HepG2 (cell line): ENCODE results near the gene IKBKE. TPM values are rescaled to one million over a fixed set of nuclear protein-coding genes. Genes with fewer than 3 reads are reported as not detected.

ENCODE experiments used
- CEBPB ChIP-seq: IDR thresholded peaks from 2 replicates; pipeline ENCODE4 v1.6.1; 2011; ENCODE audit warnings: low read depth, low read length, improper control_type of control experiment, borderline replicate concordance
- CEBPG ChIP-seq: IDR thresholded peaks from 2 replicates; pipeline ENCODE4 v1.6.1; 2016
- GTF3A ChIP-seq: sonication (generic); formaldehyde crosslinking; conservative IDR thresholded peaks from 2 replicates; pipeline ENCODE4 v1.4.0; 2020; ENCODE audit warnings: mild to moderate bottlenecking, missing genetic modification reagents
- KLF16 ChIP-seq, 2 experiments: sonication (generic) in 1 of 2; formaldehyde crosslinking in 1 of 2; IDR thresholded peaks; 2 replicates each; pipeline versions ENCODE4 v1.6.1 to v1.8.0; 2016 to 2023; ENCODE audit warnings: missing genetic modification reagents in 2 of 2, missing compliant biosample characterization in 1 of 2
- MBD4 ChIP-seq: IDR thresholded peaks from 2 replicates; pipeline ENCODE4 v1.6.1; 2012; ENCODE audit warnings: low read length, inconsistent platforms, borderline replicate concordance
- POLR2G ChIP-seq: fragments of 200-400 bp; formaldehyde crosslinking; IDR thresholded peaks from 2 replicates; pipeline ENCODE4 v1.6.1; 2018; ENCODE audit warnings: mild to moderate bottlenecking, low read depth, low read length, moderate library complexity
- SATB2 ChIP-seq: sonication (generic); formaldehyde crosslinking; IDR thresholded peaks from 2 replicates; pipeline ENCODE4 v1.5.0; 2020; ENCODE audit warnings: missing genetic modification reagents
- TGIF2 ChIP-seq: IDR thresholded peaks from 2 replicates; pipeline ENCODE4 v1.6.1; 2016; ENCODE audit warnings: control low read depth, missing compliant biosample characterization
- ZNF3 ChIP-seq: IDR thresholded peaks from 2 replicates; pipeline ENCODE4 v1.7.0; 2017; ENCODE audit warnings: inconsistent platforms
- ZNF337 ChIP-seq: sonication (generic); formaldehyde crosslinking; IDR thresholded peaks from 2 replicates; pipeline ENCODE4 v1.5.1; 2020; ENCODE audit warnings: missing genetic modification reagents, low read depth, mild to moderate bottlenecking, borderline replicate concordance
- ZNF674 ChIP-seq: sonication (generic); formaldehyde crosslinking; IDR thresholded peaks from 2 replicates; pipeline ENCODE4 v1.5.0; 2020; ENCODE audit warnings: low read depth, mild to moderate bottlenecking, missing genetic modification reagents
- ZNF780A ChIP-seq: sonication (generic); formaldehyde crosslinking; IDR thresholded peaks from 2 replicates; pipeline ENCODE4 v1.8.0; 2022; ENCODE audit warnings: mild to moderate bottlenecking, missing genetic modification reagents, moderate library complexity
- ZSCAN31 ChIP-seq: sonication (generic); formaldehyde crosslinking; IDR thresholded peaks from 2 replicates; pipeline ENCODE4 v1.5.0; 2020; ENCODE audit warnings: low read depth, mild to moderate bottlenecking, missing genetic modification reagents
- polyA plus RNA-seq, 8 experiments: library from polyadenylated mRNA; depleted of rRNA in 3 of 8; stranded (reverse) in 7 of 8; unstranded in 1 of 8; fragments of >200 nt; fragmentation: Illumina TruSeq in 4 of 8; extraction: Trizol in 4 of 8; gene quantifications; 2 replicates each; pipeline versions ENCODE4 v1.2.1 to v1.2.3, GENCODE V29; 2011 to 2016; ENCODE audit warnings: low read depth in 4 of 8, missing spikeins in 1 of 8, mixed read lengths in 1 of 8; ENCODE audit not compliant: insufficient read depth in 1 of 8
- total RNA-seq, 5 experiments: library from RNA; depleted of rRNA; stranded (reverse); fragments of >200 nt; fragmentation: Illumina TruSeq; extraction: Trizol; gene quantifications; 2 replicates each; pipeline ENCODE4 v1.2.3, GENCODE V29; 2016; ENCODE audit warnings: low read depth in 1 of 5
- TF ChIP-seq, protein P1 (sequence below): sonication (generic); formaldehyde crosslinking; IDR thresholded peaks from 2 replicates; pipeline ENCODE4 v1.8.0; 2022; ENCODE audit warnings: mild to moderate bottlenecking, missing genetic modification reagents, borderline replicate concordance
- TF ChIP-seq, protein P2 (sequence below): sonication (generic); formaldehyde crosslinking; IDR thresholded peaks from 2 replicates; pipeline ENCODE4 v1.5.0; 2020; ENCODE audit warnings: mild to moderate bottlenecking, missing genetic modification reagents, borderline replicate concordance
- TF ChIP-seq, protein P3 (sequence below): sonication (generic); formaldehyde crosslinking; IDR thresholded peaks from 2 replicates; pipeline ENCODE4 v1.4.0; 2020; ENCODE audit warnings: mild to moderate bottlenecking, missing genetic modification reagents, borderline replicate concordance

Gene IKBKE
- total and polyA plus RNA-seq, 2 of the 13 experiments (the other 11 are each of a cell fraction or from before 2014, with no cell fraction given) = 4.5 to 5.8 TPM

DNA sequence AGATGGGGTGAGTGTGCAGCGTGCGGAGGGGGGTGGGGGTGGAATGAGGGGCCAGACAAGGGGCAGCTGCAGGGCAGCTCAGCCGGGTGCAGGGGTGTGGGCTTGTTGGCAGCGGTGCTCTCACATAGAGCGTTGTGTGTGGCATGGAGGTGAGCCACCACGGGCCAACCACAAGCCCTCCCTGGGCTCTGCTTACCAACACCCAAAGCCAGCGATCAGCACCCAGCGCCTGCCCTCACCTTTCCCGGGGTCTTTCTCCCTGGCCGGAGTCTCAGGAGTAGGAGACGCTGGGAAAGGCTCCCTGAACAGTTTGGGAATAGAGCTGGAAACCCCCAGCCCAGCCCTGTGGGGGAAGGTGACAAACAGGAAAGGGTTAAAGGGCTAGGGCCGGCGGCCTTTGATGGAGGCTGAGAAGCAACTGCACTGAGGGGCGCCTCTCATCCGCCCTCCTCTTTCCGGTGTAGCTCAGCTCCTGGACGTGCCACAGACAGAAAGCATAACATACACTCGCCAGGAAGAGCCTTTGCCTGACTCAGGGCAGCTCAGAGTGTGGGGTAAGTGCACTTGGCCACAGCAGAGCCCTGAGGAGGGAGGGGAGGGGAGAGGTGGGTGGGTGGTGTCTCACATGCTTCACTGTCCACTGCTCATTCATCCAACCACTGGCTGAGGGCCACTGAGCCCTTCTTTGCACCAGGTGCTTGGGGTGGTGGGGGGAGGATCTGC is 577 bp downstream of the IKBKE start (continued):
- TF ChIP-seq ZNF3 (no peak), KLF16 (CRISPR knock-in tag; IDR thresholded peaks at IDR 0.05) (peak in 1 of 2 experiments; percentile 53; a peak in 1 of 4 replicates), SATB2 (CRISPR knock-in tag) (no peak), ZSCAN31 (CRISPR knock-in tag) (no peak), CEBPB (no peak), POLR2G (0 out of 2 replicates have a peak, but pooled peaks have one; percentile 29), CEBPG (CRISPR knock-in tag) (no peak), GTF3A (CRISPR knock-in tag) (no peak), TGIF2 (0 out of 2 replicates have a peak, but pooled peaks have one; percentile 34), MBD4 (no peak), ZNF337 (CRISPR knock-in tag) (no peak), ZNF780A (CRISPR knock-in tag) (no peak), ZNF674 (CRISPR knock-in tag) (no peak)
- TF ChIP-seq, protein P1, sequence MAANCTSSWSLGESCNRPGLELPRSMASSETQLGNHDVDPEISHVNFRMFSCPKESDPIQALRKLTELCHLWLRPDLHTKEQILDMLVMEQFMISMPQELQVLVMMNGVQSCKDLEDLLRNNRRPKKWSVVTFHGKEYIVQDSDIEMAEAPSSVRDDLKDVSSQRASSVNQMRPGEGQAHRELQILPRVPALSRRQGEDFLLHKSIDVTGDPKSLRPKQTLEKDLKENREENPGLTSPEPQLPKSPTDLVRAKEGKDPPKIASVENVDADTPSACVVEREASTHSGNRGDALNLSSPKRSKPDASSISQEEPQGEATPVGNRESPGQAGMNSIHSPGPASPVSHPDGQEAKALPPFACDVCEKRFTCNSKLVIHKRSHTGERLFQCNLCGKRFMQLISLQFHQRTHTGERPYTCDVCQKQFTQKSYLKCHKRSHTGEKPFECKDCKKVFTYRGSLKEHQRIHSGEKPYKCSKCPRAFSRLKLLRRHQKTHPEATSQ (CRISPR knock-in tag) = no peak
- TF ChIP-seq, protein P2, sequence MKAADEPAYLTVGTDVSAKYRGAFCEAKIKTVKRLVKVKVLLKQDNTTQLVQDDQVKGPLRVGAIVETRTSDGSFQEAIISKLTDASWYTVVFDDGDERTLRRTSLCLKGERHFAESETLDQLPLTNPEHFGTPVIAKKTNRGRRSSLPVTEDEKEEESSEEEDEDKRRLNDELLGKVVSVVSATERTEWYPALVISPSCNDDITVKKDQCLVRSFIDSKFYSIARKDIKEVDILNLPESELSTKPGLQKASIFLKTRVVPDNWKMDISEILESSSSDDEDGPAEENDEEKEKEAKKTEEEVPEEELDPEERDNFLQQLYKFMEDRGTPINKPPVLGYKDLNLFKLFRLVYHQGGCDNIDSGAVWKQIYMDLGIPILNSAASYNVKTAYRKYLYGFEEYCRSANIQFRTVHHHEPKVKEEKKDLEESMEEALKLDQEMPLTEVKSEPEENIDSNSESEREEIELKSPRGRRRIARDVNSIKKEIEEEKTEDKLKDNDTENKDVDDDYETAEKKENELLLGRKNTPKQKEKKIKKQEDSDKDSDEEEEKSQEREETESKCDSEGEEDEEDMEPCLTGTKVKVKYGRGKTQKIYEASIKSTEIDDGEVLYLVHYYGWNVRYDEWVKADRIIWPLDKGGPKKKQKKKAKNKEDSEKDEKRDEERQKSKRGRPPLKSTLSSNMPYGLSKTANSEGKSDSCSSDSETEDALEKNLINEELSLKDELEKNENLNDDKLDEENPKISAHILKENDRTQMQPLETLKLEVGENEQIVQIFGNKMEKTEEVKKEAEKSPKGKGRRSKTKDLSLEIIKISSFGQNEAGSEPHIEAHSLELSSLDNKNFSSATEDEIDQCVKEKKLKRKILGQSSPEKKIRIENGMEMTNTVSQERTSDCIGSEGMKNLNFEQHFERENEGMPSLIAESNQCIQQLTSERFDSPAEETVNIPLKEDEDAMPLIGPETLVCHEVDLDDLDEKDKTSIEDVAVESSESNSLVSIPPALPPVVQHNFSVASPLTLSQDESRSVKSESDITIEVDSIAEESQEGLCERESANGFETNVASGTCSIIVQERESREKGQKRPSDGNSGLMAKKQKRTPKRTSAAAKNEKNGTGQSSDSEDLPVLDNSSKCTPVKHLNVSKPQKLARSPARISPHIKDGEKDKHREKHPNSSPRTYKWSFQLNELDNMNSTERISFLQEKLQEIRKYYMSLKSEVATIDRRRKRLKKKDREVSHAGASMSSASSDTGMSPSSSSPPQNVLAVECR (CRISPR knock-in tag) = 0 out of 2 replicates have a peak, but pooled peaks have one; percentile 41
- TF ChIP-seq, protein P3, sequence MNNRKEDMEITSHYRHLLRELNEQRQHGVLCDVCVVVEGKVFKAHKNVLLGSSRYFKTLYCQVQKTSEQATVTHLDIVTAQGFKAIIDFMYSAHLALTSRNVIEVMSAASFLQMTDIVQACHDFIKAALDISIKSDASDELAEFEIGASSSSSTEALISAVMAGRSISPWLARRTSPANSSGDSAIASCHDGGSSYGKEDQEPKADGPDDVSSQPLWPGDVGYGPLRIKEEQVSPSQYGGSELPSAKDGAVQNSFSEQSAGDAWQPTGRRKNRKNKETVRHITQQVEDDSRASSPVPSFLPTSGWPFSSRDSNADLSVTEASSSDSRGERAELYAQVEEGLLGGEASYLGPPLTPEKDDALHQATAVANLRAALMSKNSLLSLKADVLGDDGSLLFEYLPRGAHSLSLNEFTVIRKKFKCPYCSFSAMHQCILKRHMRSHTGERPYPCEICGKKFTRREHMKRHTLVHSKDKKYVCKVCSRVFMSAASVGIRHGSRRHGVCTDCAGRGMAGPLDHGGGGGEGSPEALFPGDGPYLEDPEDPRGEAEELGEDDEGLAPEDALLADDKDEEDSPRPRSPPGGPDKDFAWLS (CRISPR knock-in tag) = no peak
